A673 (cell line): ENCODE results near the gene TOP2A. TPM values are rescaled to one million over a fixed set of nuclear protein-coding genes. Genes with fewer than 3 reads are reported as not detected.
"Not testable (repeated sequence)": the region's sequence is repeated elsewhere in the genome, so short reads cannot be mapped to it uniquely, and the experiment has no call there.

Experiments
- BruUV-seq: library from RNA; stranded (reverse); fragments of 400-500 nt; replicated peaks from 2 replicates; lab custom pipeline; 2021; lab: Mats Ljungman, UMichigan
- CTCF ChIA-PET: fragments of 300-600 bp; sonication (Branson Sonifier 250); formaldehyde crosslinking; loops from one replicate; lab custom pipeline; 2022; ENCODE audit warnings: antibody characterized with exemption; lab: Charles Lee
- POLR2A ChIA-PET: fragments of 300-600 bp; sonication (Branson Sonifier 250); formaldehyde crosslinking; loops from one replicate; lab custom pipeline; 2022; ENCODE audit warnings: antibody characterized with exemption; ENCODE audit not compliant: low non-redundant PET; lab: Charles Lee
- DNase-seq: peaks from one replicate; pipeline ENCODE4 v3.0.0-alpha.2; 2015; ENCODE audit warnings: low spot score
- H3K27ac ChIP-seq: fragments of 200-600 bp; sonication (generic); 2 replicates; pipeline ENCODE4 v1.5.1; 2016; ENCODE audit warnings: mixed run types, low read depth, mild to moderate bottlenecking, mixed read lengths, antibody characterized with exemption, low read length; ENCODE audit not compliant: poor library complexity, severe bottlenecking
- H3K27me3 ChIP-seq: fragments of 200-600 bp; sonication (generic); replicated peaks from 2 replicates; pipeline ENCODE4 v1.6.1; 2017; ENCODE audit warnings: mixed run types, low read depth, mild to moderate bottlenecking, mixed read lengths, antibody characterized with exemption, low read length; ENCODE audit not compliant: insufficient read depth, poor library complexity
- H3K36me3 ChIP-seq: fragments of 200-600 bp; sonication (generic); 2 replicates; pipeline ENCODE4 v1.6.1; 2016; ENCODE audit warnings: mixed run types, mild to moderate bottlenecking, mixed read lengths, antibody characterized with exemption, low read length; ENCODE audit not compliant: insufficient read depth, poor library complexity, severe bottlenecking
- H3K4me1 ChIP-seq: fragments of 200-600 bp; sonication (generic); 2 replicates; pipeline ENCODE4 v1.6.1; 2017; ENCODE audit warnings: mixed run types, mild to moderate bottlenecking, mixed read lengths, antibody characterized with exemption, low read length; ENCODE audit not compliant: insufficient read depth, poor library complexity, severe bottlenecking
- H3K4me3 ChIP-seq: fragments of 200-600 bp; sonication (generic); 2 replicates; pipeline ENCODE4 v1.5.1; 2016; ENCODE audit warnings: low read depth, mixed run types, mild to moderate bottlenecking, mixed read lengths, low read length; ENCODE audit not compliant: poor library complexity, severe bottlenecking
- H3K9me3 ChIP-seq: fragments of 200-600 bp; sonication (generic); 2 replicates; pipeline ENCODE4 v1.6.1; 2016; ENCODE audit warnings: mixed run types, low read depth, mild to moderate bottlenecking, mixed read lengths, antibody characterized with exemption, low read length; ENCODE audit not compliant: poor library complexity, severe bottlenecking
- EZH2 ChIP-seq: fragments of 200-600 bp; sonication (generic); IDR thresholded peaks from 2 replicates; pipeline ENCODE4 v1.6.1; 2017; ENCODE audit warnings: borderline replicate concordance, low read depth, mild to moderate bottlenecking, mixed read lengths, antibody characterized with exemption, low read length; ENCODE audit not compliant: poor library complexity, severe bottlenecking
- intact Hi-C: fragments of 100-400 bp; cut with micrococcal nuclease; formaldehyde crosslinking; loops from one replicate; pipeline ENCODE4 v1.10.0; 2022; ENCODE audit not compliant: unreplicated experiment
- total RNA-seq: library from RNA; stranded (reverse); gene quantifications from 2 replicates; pipeline ENCODE4 v1.2.3, GENCODE V29; 2021
- TF ChIP-seq, protein P1 (sequence below): fragments of 300-800, 200-600 bp; sonication (generic); conservative IDR thresholded peaks from 2 replicates; pipeline ENCODE4 v1.5.1; 2017; ENCODE audit warnings: low read depth, mild to moderate bottlenecking, antibody characterized with exemption, low read length, moderate library complexity, mixed read lengths

The TOP2A gene
- total RNA-seq, 1 experiment from 2014 or later = 188 TPM

GRCh38 chr17:40411821-40412220 is 5.9 kb downstream of the TOP2A start:
- intact Hi-C loops = loop anchor here (10.0 kb wide), 1 partner anchor 107 kb away; the partner anchor contains the start of gene RARA
- Histone ChIP-seq H3K36me3 (peaks cover 89% of the 10 kb centered on the region), H3K27me3 (no peaks in the 10 kb centered on the region), H3K9me3 (no peaks in the 10 kb centered on the region), H3K4me1 (peaks cover 12% of the 10 kb centered on the region), H3K4me3 (no peak overlapping the region), H3K27ac (no peak overlapping the region)
- ChIA-PET CTCF (no interaction called here), POLR2A (no interaction called here)
- TF ChIP-seq EZH2 = no peak
- TF ChIP-seq, protein P1, sequence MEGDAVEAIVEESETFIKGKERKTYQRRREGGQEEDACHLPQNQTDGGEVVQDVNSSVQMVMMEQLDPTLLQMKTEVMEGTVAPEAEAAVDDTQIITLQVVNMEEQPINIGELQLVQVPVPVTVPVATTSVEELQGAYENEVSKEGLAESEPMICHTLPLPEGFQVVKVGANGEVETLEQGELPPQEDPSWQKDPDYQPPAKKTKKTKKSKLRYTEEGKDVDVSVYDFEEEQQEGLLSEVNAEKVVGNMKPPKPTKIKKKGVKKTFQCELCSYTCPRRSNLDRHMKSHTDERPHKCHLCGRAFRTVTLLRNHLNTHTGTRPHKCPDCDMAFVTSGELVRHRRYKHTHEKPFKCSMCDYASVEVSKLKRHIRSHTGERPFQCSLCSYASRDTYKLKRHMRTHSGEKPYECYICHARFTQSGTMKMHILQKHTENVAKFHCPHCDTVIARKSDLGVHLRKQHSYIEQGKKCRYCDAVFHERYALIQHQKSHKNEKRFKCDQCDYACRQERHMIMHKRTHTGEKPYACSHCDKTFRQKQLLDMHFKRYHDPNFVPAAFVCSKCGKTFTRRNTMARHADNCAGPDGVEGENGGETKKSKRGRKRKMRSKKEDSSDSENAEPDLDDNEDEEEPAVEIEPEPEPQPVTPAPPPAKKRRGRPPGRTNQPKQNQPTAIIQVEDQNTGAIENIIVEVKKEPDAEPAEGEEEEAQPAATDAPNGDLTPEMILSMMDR = no peak
- DNase-seq = no peak
- no TSS peak for BruUV-seq

DNA sequence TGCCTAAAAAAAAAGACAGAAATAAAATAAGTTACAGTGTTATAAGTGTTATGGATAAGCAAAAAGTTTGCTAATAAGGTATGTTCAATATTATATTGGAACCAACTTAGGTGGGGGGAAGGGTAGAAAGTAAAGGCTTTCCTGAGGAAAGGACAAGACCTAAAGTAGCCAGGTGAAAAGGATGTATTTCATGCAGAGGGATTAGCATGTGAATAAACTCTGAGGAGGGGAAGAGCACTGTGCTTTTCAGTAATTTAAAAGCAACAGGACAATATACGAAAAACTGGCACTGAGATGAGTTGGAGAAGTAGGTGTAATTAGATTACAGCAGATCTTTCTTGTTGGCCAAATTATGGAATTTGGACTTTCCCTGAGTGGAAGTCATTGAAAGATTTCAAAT is 7.6 kb downstream of the TOP2A start:
- no peak for TF ChIP-seq EZH2
- TF ChIP-seq, protein P1 = no peak
- Histone ChIP-seq H3K4me3 (no peak overlapping the region), H3K4me1 (no peaks in the 10 kb centered on the region), H3K9me3 (no peaks in the 10 kb centered on the region), H3K27me3 (no peaks in the 10 kb centered on the region), H3K27ac (no peak overlapping the region), H3K36me3 (peaks cover 86% of the 10 kb centered on the region)
- CTCF ChIA-PET = no interaction called here
- intact Hi-C loops = loop anchor here (10.0 kb wide), 1 partner anchor 105 kb away; the partner anchor contains the start of gene RARA
- no peak for DNase-seq
- POLR2A ChIA-PET = no interaction called here
- BruUV-seq = no TSS peak

- POLR2A ChIA-PET = interaction anchor here (0.7 kb wide), 1 partner anchor 102 kb away, joined by 3 read pairs; no protein-coding TSS in a partner anchor
- H3K27me3 ChIP-seq, BruUV-seq, H3K4me3 ChIP-seq, H3K9me3 ChIP-seq, H3K4me1 ChIP-seq, intact Hi-C loops, DNase-seq, H3K27ac ChIP-seq, CTCF ChIA-PET: not testable (repeated sequence)
- peaks cover 88% of the 10 kb centered on the region for H3K36me3 ChIP-seq
Observed at GRCh38 chr17:40409540-40409939, 8.2 kb downstream of the TOP2A start.

DNA sequence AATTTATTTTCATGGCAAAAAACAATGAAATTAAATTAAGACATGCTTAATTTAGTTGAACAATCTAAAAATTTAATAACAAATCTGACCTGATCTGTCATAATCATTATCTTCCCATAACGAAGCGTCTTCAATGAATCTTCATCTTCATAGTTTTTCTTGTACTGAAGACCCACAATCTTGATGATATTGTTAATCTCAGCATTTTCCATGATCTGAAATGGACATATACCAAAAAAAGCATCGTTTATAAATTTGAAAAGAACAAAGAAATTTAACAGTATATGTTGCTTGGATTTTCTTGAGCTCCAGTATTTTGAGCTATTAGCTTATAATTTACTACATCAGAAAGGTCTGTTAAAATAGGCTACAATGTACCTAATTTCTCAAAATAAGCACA is 10.2 kb downstream of the TOP2A start:
- no peak for TF ChIP-seq EZH2
- TF ChIP-seq, protein P1 = no peak
- Histone ChIP-seq H3K27ac (no peak overlapping the region), H3K4me1 (no peaks in the 10 kb centered on the region), H3K4me3 (no peak overlapping the region), H3K36me3 (peaks cover 88% of the 10 kb centered on the region), H3K27me3 (no peaks in the 10 kb centered on the region), H3K9me3 (no peaks in the 10 kb centered on the region)
- no peak for DNase-seq
- ChIA-PET POLR2A (interaction anchor here (0.6 kb wide), 1 partner anchor 10 kb away, joined by 3 read pairs; the partner anchor contains the start of gene TOP2A), CTCF (no interaction called here)
- BruUV-seq = no TSS peak
- intact Hi-C loops = no loop called here
